NCI-H226 (cell line): ENCODE results near the gene PPP2R5B.
"Not testable (repeated sequence)": the region's sequence is repeated elsewhere in the genome, so short reads cannot be mapped to it uniquely, and the experiment has no call there.

Source experiments
- DNase-seq: peaks from one replicate; pipeline ENCODE4 v3.0.0-alpha.2; 2015

The PPP2R5B gene

DNA sequence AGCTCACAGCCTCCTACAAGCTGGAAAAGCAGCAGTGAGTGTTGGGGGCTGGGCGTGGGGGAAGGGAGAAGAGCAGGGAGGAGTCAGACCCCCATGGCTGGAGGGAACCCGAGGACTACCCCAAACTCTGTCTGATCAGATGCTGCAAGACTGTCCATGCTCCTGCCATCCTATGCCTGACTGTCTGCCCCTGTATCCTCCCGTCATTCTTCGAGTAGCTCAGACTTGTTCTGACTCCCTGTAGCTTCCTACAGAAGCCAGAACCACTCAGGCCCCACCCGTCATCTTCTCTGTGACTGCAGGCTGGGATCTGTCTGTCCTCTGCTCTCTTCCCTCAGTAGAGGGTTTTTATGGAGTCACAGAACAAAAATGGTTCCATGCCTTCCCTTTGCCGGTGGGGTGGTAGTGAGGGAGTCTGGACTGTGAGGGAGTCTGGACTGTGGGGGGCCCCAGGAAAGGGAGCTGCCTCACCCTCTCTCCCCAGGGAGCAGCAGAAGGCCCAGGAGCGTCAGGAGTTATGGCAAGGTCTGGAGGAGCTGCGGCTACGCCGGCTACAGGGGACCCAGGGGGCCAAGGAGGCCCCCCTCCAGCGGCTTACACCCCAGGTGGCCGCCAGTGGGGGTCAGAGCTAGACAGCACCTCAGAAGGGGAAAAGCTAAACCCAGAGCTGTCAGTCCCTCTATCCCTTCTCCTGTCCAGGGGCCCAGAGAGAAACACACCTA is 8.9 kb downstream of the PPP2R5B start:
- DNase-seq: no peak

DNA sequence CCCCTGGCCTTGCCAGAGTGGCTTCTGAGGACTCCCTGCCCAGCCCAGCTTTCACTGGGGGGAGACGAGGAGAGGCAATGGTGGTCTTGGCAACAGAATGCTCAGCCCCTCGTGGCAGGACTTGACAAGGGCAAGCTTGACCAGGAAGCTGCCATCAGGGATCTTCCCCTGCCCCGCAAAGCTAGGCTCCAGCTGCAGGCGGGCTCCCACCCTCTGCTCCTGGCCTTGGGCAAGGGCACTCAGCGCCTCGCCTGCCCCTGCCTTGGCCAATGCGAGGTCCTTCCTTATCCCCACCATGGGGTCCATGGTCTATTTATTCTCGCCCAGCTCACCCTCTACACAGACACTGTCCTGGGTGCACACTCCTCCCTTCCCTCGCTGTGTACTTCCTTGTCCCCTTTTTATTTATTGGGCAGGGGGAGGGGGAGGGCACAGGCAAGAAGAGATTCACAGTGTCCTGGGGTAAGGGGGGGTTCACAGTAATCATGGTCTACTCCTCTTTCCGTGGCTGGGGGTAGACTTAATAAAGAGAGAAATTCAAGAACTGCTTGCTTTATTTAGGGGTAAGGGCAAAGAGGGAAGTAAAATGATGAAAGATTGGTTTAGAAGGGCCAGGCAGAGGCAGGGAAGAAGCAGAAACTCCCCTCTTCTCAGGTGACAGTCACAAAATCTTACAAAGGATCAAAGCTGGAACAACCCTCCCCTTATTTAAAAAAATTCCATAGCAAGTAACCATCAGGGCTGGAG is 9.6 kb downstream of the PPP2R5B start:
- no peak for DNase-seq

DNA sequence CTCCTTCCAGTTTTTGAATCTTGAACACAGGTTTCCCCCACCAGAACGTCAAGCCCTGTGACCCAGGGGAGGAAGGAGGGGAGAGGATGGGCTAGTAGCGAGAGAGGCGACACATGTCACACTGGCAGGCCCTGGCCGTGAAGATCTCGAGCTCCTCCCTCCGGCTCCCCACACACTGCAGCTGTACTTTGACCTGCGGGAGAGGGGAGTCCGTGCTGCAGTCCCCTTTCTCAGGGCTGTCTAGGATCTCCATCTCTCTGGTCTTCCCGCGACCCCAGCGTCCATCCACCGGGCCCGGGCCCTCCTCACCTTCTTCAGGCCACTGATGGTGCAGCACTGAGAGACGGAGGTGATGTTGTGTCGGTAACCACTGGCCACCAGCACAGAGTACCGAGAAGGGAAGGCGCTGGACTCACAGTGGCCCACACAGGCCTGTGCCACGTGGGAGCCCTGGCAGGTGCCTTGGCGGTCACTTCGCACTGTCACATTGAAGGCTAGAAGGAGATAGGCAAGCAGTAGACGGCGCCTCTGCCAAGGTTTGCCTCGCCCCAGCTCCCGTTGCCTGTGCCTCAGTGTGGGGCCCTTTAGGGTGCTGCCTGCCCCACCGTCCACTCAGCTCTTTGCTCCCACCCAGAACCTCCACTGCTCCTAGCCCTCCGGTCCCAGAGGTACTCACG is 10.3 kb downstream of the PPP2R5B start:
- DNase-seq: no peak

DNA sequence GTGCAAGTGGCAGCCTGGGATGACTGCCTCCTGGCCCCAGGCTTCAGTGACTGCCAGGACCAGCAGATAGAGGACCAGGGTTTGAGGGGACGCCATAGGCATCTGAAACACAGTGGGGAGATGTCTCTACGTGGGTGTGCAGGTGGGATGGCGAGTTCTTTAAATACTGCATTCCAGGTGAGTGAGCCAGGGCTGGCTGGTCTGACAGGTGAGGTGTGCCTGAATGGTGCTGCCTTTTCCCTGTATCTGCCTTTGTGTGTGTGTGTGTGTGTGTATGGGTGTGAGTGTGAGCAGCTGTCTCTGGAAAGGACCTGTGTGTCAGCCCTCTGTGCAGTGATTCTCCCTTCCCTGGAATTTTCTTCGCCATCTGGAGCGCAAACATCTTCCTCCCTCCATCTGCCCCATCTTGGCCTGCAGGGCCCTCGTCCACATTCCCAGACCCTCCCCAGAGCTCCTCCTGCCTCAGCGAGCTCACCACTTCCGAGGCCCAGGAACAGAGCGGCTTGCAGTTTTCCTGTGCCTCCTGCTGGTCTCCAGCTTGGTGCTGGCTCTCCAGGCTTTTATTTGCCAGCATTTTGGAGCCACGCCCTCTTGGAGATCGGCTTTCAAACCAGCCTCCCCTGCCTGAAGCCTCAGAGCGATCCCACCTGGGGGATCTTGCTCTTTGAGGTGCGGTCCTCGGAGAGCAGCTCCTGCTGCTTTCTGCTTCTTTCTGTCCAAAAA is 11.0 kb downstream of the PPP2R5B start, which contains the start of gene GPHA2:
Gene GPHA2 (minus strand): TSS at position 535 of the 723 bp plus-strand sequence. CDS start 433 bp downstream, at position 102.
- DNase-seq: no peak

DNA sequence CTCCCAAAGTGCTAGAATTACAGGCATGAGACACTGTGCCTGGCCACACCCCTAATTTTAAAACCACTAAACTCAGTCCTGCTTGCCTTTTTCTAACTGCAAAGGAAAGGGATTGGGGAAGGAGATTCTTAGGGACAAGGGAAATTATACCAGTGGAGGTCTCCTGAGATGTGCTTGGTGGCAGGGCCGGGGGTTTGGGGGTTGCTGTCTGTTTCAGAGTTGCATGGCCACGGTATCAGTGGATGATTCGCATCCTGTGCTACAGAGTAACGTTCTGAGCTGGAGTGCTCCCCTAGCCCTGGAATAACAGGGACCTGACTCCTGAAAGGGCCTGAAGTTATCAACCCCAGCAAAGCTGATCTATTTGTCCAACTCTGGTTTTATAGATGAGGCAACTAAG is 12.1 kb downstream of the PPP2R5B start:
- no peak for DNase-seq

DNA sequence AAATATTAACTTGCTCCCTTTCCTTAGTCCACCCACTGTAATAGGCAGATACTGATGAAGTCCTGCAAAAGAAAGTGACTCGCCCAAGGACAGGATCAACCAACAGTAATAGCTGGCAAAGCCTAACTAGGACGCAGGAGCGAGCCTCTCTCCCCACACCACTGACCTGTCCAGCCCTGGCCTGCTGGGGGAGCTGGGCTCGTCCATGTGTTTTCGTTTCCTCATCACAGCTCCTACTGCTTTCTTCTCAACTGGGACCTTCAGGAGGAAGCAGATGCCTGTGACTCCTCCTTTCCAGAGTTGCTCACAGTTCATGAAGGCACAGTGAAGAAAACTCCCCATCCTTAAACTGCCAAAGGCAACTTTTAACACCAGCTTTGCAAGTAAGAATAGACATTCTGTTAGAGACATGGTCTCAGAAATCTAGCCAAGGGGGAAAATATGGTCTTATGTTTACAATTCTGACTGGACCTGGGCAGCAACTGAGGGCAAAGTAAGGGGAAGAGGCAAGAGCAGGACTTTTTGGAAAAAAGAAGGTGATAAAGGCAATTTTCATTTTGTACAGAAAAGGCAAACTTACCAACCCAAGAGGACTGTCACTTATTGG is 22.8 kb downstream of the PPP2R5B start:
- DNase-seq: no peak

DNA sequence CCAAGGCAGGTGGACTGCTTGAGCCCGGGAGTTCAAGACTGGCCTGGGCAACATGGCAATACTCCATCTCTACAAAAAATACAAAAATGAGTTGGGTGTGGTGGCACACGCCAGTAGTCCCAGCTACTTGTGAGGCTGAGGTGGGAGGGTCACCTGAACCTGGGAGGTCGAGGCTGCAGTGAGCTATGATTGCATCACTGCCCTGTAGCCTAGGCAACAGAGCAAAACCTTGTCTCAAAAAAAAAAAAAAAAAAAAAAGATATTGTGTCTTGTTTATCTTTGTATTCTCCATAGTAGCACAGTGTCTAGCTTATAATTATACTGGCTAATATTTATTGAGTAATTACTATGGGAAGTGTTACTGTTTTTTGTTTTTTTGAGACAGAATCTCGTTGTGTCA is 27.0 kb downstream of the PPP2R5B start:
- DNase-seq: no peak

DNA sequence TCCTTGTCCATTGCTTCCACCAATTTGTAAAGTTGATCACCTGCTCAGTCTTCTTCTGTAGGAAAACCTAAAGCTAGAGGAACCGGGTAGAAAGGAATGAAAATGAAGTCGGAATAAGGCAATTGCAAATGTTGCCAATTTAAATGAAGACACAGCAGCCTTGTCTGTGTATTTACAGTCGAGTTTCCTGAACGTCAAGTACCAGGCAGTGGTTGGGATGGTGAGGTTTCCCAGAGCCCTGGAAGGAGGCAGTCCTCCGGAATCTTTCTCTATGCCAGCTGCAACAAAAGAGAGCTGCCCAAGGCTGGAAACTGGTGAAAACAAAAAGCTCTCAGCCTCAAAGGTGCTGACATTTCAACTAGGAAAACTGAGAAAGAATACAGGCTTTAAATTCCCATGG is 29.7 kb downstream of the PPP2R5B start:
- DNase-seq: no peak

DNA sequence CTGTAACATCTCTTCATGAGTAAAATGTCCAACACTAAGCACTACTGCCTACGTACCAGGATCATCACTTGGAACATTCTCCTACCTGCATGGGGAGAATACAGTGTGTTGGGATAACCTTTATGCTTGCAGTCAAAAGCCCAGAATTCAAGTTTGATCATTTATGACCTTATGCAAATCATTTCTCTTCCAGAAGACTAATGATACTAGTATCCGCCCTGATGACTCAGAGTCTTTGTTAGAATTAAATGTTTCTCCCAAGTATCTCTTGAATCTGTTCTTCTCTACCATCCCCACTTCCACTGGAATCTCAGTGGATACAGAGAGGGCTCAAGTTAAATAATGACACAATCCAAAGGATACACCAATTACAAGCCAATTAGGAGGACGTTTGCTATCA is 35.0 kb downstream of the PPP2R5B start:
- no peak for DNase-seq

DNA sequence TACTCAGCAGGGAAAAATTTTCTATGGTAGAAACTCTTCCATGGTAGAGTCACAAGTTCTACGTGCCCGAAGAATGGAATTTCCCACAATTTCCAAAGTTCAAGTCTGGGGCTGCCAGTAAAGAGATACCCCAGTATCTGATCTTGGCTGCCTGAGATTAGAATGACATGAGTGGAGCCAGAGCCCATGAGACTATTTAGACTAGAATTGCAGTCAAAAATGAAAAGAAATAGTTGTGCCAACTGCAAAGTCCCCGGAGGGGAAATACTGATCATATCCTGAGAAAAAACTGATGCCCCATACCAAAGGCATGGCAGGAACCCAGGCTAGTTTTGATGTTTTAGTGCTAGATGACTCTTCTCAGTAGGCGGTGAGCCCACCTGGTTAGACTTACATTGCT is 36.2 kb downstream of the PPP2R5B start:
- DNase-seq: peak; percentile 60

DNA sequence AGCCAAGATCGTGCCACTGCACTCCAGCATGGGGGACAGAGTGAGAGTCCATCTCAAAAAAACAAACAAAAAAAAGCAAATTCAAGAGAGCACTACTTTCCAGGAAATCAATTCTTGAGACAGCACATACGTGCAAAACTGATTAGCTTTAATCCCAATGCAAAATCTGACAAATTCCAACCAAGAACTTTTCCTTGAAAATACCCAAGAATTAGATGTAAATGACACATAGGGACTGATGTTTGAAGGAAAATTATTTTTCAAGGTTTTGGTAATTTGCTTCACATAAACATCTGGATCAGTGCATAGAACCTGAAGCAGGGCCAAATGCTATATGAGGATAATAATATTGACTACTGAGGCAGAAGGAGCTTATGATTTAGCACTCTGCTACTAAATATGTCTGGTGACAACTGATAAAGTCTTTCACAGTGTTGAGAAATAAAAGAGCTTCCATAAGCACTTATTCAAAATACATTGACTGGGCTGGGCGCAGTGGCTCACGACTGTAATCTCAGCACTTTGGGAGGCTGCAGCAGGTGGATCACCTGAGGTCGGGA is 38.7 kb downstream of the PPP2R5B start:
- DNase-seq: no peak

DNA sequence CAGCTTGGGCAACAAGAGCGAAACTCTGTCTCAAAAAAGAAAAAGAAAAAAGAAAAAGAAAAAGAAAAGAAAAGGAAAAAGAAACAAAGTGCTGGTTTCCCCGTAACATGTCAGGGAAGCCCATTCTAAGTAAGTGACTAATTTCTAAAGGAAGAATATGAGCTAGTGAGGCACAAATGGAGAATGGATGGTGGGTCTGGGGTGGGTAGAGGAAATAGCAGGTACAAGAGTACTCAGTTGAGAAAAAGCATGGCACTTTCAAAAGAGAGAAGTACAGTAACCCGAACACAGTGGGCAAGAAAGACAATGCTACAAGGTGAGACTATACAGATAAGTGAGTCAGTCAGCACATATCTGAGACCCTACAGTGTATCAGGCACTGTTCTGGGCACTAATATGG is 42.9 kb downstream of the PPP2R5B start:
- DNase-seq: no peak

DNA sequence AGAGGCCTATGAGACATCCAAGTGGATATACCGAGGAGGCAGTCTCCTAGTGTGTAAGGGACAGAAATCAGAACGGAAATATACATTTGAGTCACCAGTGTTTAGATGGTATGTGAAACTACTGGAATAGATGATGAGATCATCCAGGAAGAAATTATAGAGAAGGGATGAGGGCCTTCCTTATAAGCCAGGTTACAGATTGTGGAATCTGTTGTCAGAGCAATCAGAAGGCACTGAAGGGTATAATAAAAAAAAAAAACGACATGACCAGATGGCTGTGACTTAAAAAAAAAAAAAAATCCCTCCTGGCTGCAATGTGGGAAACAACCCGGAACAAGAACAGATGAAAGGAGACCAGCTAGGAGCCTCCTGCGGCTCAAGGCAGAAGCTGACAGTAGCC is 44.7 kb downstream of the PPP2R5B start:
- DNase-seq: peak; percentile 48

DNA sequence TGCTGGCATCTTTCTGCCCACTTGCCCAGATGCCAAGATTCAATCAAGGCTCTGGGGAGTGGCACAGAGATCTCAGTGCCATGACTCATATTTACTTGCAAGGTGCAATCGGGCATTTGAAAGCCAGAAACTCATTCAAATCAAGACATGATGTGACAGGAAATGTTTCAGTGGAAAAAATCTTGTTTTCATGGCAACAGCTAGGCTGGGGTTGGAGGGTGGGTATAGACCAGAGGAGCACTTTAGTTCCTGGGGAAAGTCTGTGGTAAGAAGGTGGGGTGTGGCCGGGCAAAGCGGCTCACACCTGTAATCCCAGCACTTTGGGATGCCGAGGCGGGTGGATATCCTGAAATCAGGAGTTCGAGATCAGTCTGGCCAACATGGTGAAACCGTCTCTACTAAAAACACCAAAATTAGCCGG is 46.3 kb downstream of the PPP2R5B start:
- peak; percentile 72 for DNase-seq

DNA sequence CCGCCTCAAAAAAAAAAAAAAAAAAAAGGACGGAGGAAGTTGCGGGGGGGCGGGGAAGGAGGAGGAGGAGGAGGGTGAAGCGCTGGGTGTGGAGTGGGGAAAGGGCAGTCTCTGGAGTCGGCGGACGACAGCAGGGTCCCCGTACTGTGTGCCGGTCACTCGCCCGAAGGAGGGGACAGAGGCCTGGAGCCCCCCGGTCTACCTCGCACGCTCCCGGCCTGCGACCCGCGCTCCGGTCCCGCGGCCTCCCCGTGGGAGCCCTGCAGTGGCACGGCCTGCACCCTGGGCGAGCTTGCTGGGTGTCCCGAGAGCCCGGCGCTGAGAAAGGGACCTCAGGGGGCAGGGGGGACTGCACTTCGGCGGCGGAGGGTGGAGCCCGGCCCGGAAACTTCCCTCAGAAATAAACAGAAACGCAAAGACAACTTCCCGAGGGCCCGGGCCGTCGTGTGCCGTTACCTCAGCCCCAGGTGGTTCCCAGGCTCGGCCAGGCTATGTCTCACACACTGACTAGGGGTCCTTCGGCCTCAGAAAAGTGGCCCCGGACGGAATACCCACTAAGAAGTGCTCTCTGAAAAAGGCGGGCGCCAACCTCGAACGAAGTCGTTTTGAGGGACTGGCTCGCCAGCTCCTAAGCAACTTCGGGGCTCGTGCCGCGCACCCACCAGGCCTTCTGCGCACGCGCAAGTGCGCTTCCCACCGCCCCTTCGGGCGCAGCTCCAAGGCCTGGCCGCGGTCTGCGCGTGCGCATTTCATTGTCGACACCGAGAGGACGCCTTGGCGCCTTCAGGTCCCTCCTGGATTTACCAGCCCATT is 47.1 kb downstream of the PPP2R5B start, which contains the start of gene MAJIN:
Gene MAJIN (minus strand): TSS at position 688 of the 813 bp plus-strand sequence. CDS start 12,703 bp downstream, outside the sequence.
- DNase-seq: peak; percentile 54

DNA sequence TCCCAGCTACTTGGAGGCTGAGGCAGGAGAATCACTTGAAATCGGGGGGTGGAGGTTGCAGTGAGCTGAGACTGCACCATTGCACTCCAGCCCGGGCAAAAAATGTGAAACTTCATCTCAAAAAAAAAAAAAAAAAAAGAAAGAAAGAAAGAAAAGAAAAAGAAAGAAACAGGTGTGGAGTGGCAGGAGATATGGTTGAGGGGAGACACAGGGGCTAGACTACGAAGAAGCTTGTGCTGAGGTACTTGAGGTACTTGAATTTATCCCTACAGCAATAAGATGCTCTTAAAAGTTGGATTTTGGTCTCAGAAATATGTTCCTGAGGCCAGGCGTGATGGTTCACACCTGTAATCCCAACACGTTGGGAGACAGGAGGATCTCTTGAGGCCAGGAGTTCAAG is 49.6 kb downstream of the PPP2R5B start:
- no peak for DNase-seq

DNA sequence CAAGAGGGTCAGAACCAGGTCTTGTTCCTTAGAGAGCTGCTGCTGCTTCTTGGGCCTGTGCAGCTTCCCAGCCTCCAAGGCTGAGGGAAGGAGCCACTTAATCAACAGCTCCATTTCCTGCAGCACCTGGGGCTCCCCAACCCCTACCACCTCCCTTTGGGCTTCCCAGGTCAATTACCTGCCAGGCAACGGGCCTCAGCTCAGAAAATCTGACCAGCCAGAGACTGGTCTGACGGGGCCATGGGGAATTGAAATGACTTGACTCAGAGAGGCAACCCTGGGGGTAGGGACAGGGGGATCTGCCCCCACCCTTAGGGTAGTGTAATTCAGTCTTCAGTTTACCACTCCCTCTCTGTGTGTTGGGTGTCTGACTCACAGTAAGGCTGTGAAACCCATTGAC is 52.2 kb downstream of the PPP2R5B start:
- DNase-seq: no peak

DNA sequence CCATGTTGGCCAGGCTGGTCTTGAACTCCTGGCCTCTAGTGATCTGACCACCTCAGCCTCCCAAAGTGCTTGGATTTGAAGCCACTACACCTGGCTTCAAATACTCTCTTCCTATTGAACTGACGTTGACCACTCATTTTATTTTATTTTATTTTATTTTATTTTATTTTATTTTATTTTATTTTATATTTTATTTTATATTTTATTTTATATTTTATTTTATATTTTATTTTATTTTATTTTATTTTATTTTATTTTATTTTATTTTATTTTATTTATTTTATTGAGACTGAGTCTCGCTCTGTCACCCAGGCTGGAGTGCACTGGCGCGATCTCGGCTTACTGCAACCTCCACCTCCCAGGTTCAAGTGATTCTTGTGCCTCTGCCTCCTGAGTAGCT is 58.9 kb downstream of the PPP2R5B start:
- not testable (repeated sequence) for DNase-seq
